HepG2 (cell line): Measurements from ENCODE around the gene TRIM27. TPM values are rescaled to one million over a fixed set of nuclear protein-coding genes. Genes with fewer than 3 reads are reported as not detected.

Experiments
- ATAC-seq: fragments of 200-7000 bp; cut with Tn5 transposase; 3 replicates; pipeline ENCODE4 v1.9.1; 2020; ENCODE audit warnings: mild to moderate bottlenecking, moderate library complexity
- BruUV-seq: library from RNA; stranded (reverse); fragments of 400-500 nt; replicated peaks from 2 replicates; lab custom pipeline; 2021; lab: Mats Ljungman, UMichigan
- CTCF ChIA-PET: fragments of 300-600 bp; formaldehyde crosslinking; extraction: SDS; loops from one replicate; lab custom pipeline; 2021; ENCODE audit warnings: low total read pairs, inconsistent platforms, low intra/inter-chr PET ratio; lab: Yijun Ruan, JAX
- POLR2A ChIA-PET: fragments of 350-600 bp; sonication (Branson Sonifier 250); formaldehyde crosslinking; loops from one replicate; lab custom pipeline; 2020; ENCODE audit warnings: antibody characterized with exemption, inconsistent platforms; lab: Yijun Ruan, JAX
- DNase-seq: peaks from one replicate; pipeline ENCODE4 v3.0.0-alpha.2; 2015; ENCODE audit warnings: low spot score
- FAIRE-seq: peaks from 3 replicates; lab custom pipeline; 2011; peaks lifted over from hg19 to GRCh38; lab: Jason Lieb, UNC
- H2AFZ ChIP-seq: one replicate; pipeline ENCODE4 v1.6.1; 2011; ENCODE audit warnings: low read length, inconsistent platforms
- H3K27ac ChIP-seq: fragments of 300-600 bp; 3 replicates; pipeline ENCODE4 v1.8.0; 2011; ENCODE audit warnings: mixed run types, mild to moderate bottlenecking, mixed read lengths, low read length, inconsistent platforms; ENCODE audit not compliant: insufficient read depth; ENCODE audit errors: extremely low read length
- H3K27me3 ChIP-seq, 2 experiments: fragments of 200-600 bp in 1 of 2; 2 replicates in 1 of 2; 3 replicates in 1 of 2; pipeline versions ENCODE4 v1.6.0 to v1.8.0; 2011; ENCODE audit warnings: low read length in 2 of 2, mild to moderate bottlenecking in 2 of 2, moderate library complexity in 2 of 2, inconsistent platforms in 1 of 2; ENCODE audit not compliant: insufficient read depth in 2 of 2, control insufficient read depth in 1 of 2
- H3K36me3 ChIP-seq, 2 experiments: fragments of 200-600 bp in 1 of 2; replicated peaks in 1 of 2; 2 replicates in 1 of 2; 3 replicates in 1 of 2; pipeline versions ENCODE4 v1.5.1 to v1.8.0; 2011; ENCODE audit warnings: low read length in 2 of 2, inconsistent platforms in 1 of 2; ENCODE audit not compliant: insufficient read depth in 2 of 2, control insufficient read depth in 1 of 2
- H3K4me1 ChIP-seq: 2 replicates; pipeline ENCODE4 v1.5.1; 2012; ENCODE audit warnings: low read length, inconsistent platforms; ENCODE audit not compliant: insufficient read depth
- H3K4me2 ChIP-seq: 2 replicates; pipeline ENCODE4 v1.6.0; 2011; ENCODE audit warnings: low read depth, low read length, inconsistent platforms
- H3K4me3 ChIP-seq, 3 experiments: fragments of 200-600 bp in 1 of 3; sonication (generic), shearing (Covaris generic) in 1 of 3; replicated peaks in 1 of 3; 2 replicates each; pipeline ENCODE4 v1.5.1; 2011 to 2016; ENCODE audit warnings: low read length in 3 of 3, inconsistent platforms in 2 of 3, low read depth in 2 of 3, mild to moderate bottlenecking in 2 of 3, control low read depth in 1 of 3, mixed read lengths in 1 of 3; ENCODE audit not compliant: insufficient read depth in 1 of 3
- H3K79me2 ChIP-seq: one replicate; pipeline ENCODE4 v1.6.1; 2011; ENCODE audit warnings: low read length, inconsistent platforms; ENCODE audit not compliant: insufficient read depth
- H3K9ac ChIP-seq: 2 replicates; pipeline ENCODE4 v1.6.0; 2011; ENCODE audit warnings: mild to moderate bottlenecking, low read depth, low read length, inconsistent platforms; ENCODE audit not compliant: insufficient read depth
- H3K9me3 ChIP-seq: 2 replicates; pipeline ENCODE4 v1.5.1; 2012; ENCODE audit warnings: mild to moderate bottlenecking, low read length
- H4K20me1 ChIP-seq: 2 replicates; pipeline ENCODE4 v1.6.0; 2011; ENCODE audit warnings: inconsistent platforms, mild to moderate bottlenecking, low read length, moderate library complexity; ENCODE audit not compliant: insufficient read depth
- AKAP8 ChIP-seq: sonication (generic); formaldehyde crosslinking; IDR thresholded peaks from 2 replicates; pipeline ENCODE4 v1.5.1; 2020; ENCODE audit warnings: mild to moderate bottlenecking, missing genetic modification reagents
- CENPX ChIP-seq: sonication (generic); formaldehyde crosslinking; IDR thresholded peaks from 2 replicates; pipeline ENCODE4 v1.9.0; 2021; ENCODE audit warnings: mild to moderate bottlenecking, missing genetic modification reagents, moderate library complexity
- HHEX ChIP-seq: IDR thresholded peaks from 2 replicates; pipeline ENCODE4 v1.6.1; 2016; ENCODE audit warnings: control low read depth
- KLF12 ChIP-seq: sonication (generic); formaldehyde crosslinking; IDR thresholded peaks from 2 replicates; pipeline ENCODE4 v1.4.0; 2020; ENCODE audit warnings: missing genetic modification reagents, borderline replicate concordance
- MAFK ChIP-seq, 2 experiments: IDR thresholded peaks in 1 of 2; conservative IDR thresholded peaks in 1 of 2; 2 replicates each; pipeline ENCODE4 v1.6.1; 2011; ENCODE audit warnings: improper control_type of control experiment in 2 of 2, low read length in 2 of 2
- MNT ChIP-seq: fragments of 450-650 bp; IDR thresholded peaks from 2 replicates; pipeline ENCODE4 v1.6.1; 2016
- NR0B2 ChIP-seq: sonication (generic); formaldehyde crosslinking; IDR thresholded peaks from 2 replicates; pipeline ENCODE4 v1.4.0; 2020; ENCODE audit warnings: mild to moderate bottlenecking, missing genetic modification reagents
- ZC3H4 ChIP-seq: sonication (generic); formaldehyde crosslinking; IDR thresholded peaks from 2 replicates; pipeline ENCODE4 v1.4.0; 2020; ENCODE audit warnings: missing genetic modification reagents, borderline replicate concordance
- ZFP82 ChIP-seq: sonication (generic); formaldehyde crosslinking; IDR thresholded peaks from 2 replicates; pipeline ENCODE4 v1.5.1; 2020; ENCODE audit warnings: mild to moderate bottlenecking, missing genetic modification reagents, borderline replicate concordance
- ZNF335 ChIP-seq: sonication (generic); formaldehyde crosslinking; IDR thresholded peaks from 2 replicates; pipeline ENCODE4 v1.4.0; 2020; ENCODE audit warnings: missing genetic modification reagents
- ZNF496 ChIP-seq: sonication (generic); formaldehyde crosslinking; IDR thresholded peaks from 2 replicates; pipeline ENCODE4 v1.8.1; 2023; ENCODE audit warnings: mild to moderate bottlenecking, moderate library complexity, missing genetic modification reagents; ENCODE audit not compliant: insufficient replicate concordance
- ZNF674 ChIP-seq: sonication (generic); formaldehyde crosslinking; IDR thresholded peaks from 2 replicates; pipeline ENCODE4 v1.5.0; 2020; ENCODE audit warnings: low read depth, mild to moderate bottlenecking, missing genetic modification reagents
- WGBS: methylation state at CpG from one replicate; pipeline ENCODE4 v1.1.6; 2017; ENCODE audit warnings: low lambda C conversion rate; 5-methylcytosine and 5-hydroxymethylcytosine counted together
- in situ Hi-C: cut with HindIII; loops from 2 replicates; pipeline ENCODE4 v1.10.0; 2017; ENCODE audit warnings: low pct_unique_long_range_greater_than_20kb; ENCODE audit not compliant: extremely low pct_ligation_motif_present
- intact Hi-C: fragments of 100-400 bp; cut with micrococcal nuclease; formaldehyde crosslinking; loops from one replicate; pipeline ENCODE4 v1.10.0; 2022; ENCODE audit not compliant: unreplicated experiment
- polyA plus RNA-seq, 8 experiments: library from polyadenylated mRNA; depleted of rRNA in 3 of 8; stranded (reverse) in 7 of 8; unstranded in 1 of 8; fragments of >200 nt; fragmentation: Illumina TruSeq in 4 of 8; extraction: Trizol in 4 of 8; gene quantifications; 2 replicates each; pipeline versions ENCODE4 v1.2.1 to v1.2.3, GENCODE V29; 2011 to 2016; ENCODE audit warnings: low read depth in 4 of 8, missing spikeins in 1 of 8, mixed read lengths in 1 of 8; ENCODE audit not compliant: insufficient read depth in 1 of 8
- total RNA-seq, 5 experiments: library from RNA; depleted of rRNA; stranded (reverse); fragments of >200 nt; fragmentation: Illumina TruSeq; extraction: Trizol; gene quantifications; 2 replicates each; pipeline ENCODE4 v1.2.3, GENCODE V29; 2016; ENCODE audit warnings: low read depth in 1 of 5

The TRIM27 gene
- total and polyA plus RNA-seq, 2 of the 13 experiments (the other 11 are each of a cell fraction or from before 2014, with no cell fraction given): 88.6 to 112 TPM

- no peak for TF ChIP-seq MNT
- TF ChIP-seq AKAP8 (CRISPR knock-in tag): no peak
- TF ChIP-seq ZNF496 (CRISPR knock-in tag): no peak
- no peak for TF ChIP-seq KLF12 (CRISPR knock-in tag)
- no peak for TF ChIP-seq MAFK (conservative IDR thresholded peaks at IDR 0.05 in 1 of 2, IDR thresholded peaks at IDR 0.05 in 1 of 2; ENCODE audit: low read length in 2 of 2)
- TF ChIP-seq CENPX: no peak
- TF ChIP-seq ZNF335 (CRISPR knock-in tag): no peak
- no peak for TF ChIP-seq NR0B2 (CRISPR knock-in tag)
Observed at GRCh38 chr6:28860581-28860980, 63.2 kb downstream of the TRIM27 start (continued).

GRCh38 chr6:28858963-28859362 lies 64.8 kb downstream of the TRIM27 start:
- BruUV-seq: no TSS peak
- ATAC-seq: no peak
- 32% methylated on average over 3 of the region's 3 CpGs for WGBS
- Histone ChIP-seq H3K9me3 (no peaks in the 10 kb centered on the region), H3K36me3 (no peaks in the 10 kb centered on the region), H4K20me1 (no peaks in the 10 kb centered on the region), H2AFZ (no peak overlapping the region), H3K27me3 (peaks cover 0 to 13% of the 10 kb centered on the region in 2 experiments; a peak in 4 of 5 replicates), H3K4me3 (no peak overlapping the region), H3K79me2 (no peaks in the 10 kb centered on the region), H3K4me2 (no peak overlapping the region), H3K9ac (no peak overlapping the region), H3K27ac (no peak overlapping the region), H3K4me1 (peaks cover 9% of the 10 kb centered on the region)
- ChIA-PET CTCF (no interaction called here), POLR2A (no interaction called here)
- DNase-seq: no peak
- FAIRE-seq: no peak
- in situ Hi-C loops (no loop called here), intact Hi-C loops (no loop called here)
- TF ChIP-seq ZFP82 (CRISPR knock-in tag) (no peak), HHEX (CRISPR knock-in tag) (no peak), ZC3H4 (no peak), ZNF674 (no peak)
